Measurements from ENCODE around the gene CERS6. TPM values are rescaled to one million over a fixed set of nuclear protein-coding genes. Genes with fewer than 3 reads are reported as not detected.
A peak's percentile ranks its signal among the peaks of the same experiment; 100 is the strongest.

The CERS6 gene
- total RNA-seq, 4 donors from 2014 or later = 45.0 to 61.2 (median 56.4) TPM

DNA sequence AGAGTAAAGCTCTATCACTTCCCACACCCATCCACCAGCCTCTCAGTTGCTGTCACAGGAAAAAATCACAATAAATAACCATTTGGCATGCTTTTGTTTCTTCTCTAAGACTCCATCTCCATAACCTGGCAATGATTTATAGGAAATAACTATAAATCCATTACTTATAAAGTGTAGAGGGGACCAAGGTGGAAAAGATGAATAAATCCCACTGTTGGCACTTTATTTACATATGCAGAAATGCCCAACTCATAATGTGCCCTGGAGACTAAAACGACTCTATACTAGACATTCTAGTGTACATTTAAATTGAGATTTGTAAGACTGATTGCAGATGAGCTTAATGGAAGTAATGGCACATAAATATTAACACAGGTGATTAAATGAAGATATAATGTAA is 338.9 kb downstream of the CERS6 start:
- no peak for ATAC-seq
- H3K27ac ChIP-seq = no peak overlapping the region
- H3K36me3 ChIP-seq = no peaks in the 10 kb centered on the region
- H3K27me3 ChIP-seq = no peaks in the 10 kb centered on the region
- TF ChIP-seq, protein P1, sequence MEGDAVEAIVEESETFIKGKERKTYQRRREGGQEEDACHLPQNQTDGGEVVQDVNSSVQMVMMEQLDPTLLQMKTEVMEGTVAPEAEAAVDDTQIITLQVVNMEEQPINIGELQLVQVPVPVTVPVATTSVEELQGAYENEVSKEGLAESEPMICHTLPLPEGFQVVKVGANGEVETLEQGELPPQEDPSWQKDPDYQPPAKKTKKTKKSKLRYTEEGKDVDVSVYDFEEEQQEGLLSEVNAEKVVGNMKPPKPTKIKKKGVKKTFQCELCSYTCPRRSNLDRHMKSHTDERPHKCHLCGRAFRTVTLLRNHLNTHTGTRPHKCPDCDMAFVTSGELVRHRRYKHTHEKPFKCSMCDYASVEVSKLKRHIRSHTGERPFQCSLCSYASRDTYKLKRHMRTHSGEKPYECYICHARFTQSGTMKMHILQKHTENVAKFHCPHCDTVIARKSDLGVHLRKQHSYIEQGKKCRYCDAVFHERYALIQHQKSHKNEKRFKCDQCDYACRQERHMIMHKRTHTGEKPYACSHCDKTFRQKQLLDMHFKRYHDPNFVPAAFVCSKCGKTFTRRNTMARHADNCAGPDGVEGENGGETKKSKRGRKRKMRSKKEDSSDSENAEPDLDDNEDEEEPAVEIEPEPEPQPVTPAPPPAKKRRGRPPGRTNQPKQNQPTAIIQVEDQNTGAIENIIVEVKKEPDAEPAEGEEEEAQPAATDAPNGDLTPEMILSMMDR (IDR thresholded peaks at IDR 0.05) = no peak
- no peak for TF ChIP-seq POLR2AphosphoS5 (IDR thresholded peaks at IDR 0.05)
- no peak for TF ChIP-seq EP300 (IDR thresholded peaks at IDR 0.05)
- TF ChIP-seq POLR2A (IDR thresholded peaks at IDR 0.05) = no peak
- WGBS, 2 donors (ENCODE audit: low coverage in 1 of 2) = 14 to 47% methylated on average over 1 of the region's 1 CpG
- no peak overlapping the region for H3K4me3 ChIP-seq
- no peaks in the 10 kb centered on the region for H3K9me3 ChIP-seq
- no peaks in the 10 kb centered on the region for H3K4me1 ChIP-seq

DNA sequence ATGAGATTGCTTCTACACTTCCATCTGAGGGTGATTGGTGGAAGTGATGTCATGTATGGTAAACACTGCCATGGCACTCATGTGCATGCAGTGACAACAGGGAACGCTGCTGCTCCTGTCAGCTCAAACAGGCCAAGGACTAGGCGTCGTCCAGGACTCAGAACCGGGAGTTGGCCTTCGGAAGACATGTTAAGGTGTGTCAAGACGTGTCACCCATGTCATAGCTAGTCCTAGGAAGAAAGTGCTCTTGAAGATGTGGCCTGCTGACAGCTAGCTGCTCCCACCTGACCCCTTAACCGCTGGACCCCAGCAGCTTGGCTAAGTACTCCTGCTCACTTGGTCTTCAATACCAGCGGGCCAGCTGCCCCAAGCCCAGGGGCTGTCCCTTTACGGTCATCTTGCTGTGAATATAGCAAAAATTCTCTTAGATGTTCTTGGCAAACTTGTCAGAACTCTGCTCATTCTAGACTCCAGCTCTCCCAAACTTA is 340.1 kb downstream of the CERS6 start:
- no peaks in the 10 kb centered on the region for H3K4me1 ChIP-seq
- H3K9me3 ChIP-seq = no peaks in the 10 kb centered on the region
- TF ChIP-seq POLR2A (IDR thresholded peaks at IDR 0.05) (no peak), EP300 (IDR thresholded peaks at IDR 0.05) (no peak), POLR2AphosphoS5 (IDR thresholded peaks at IDR 0.05) (no peak)
- TF ChIP-seq, protein P1 (IDR thresholded peaks at IDR 0.05) = no peak
- H3K36me3 ChIP-seq = no peaks in the 10 kb centered on the region
- WGBS, 2 donors (ENCODE audit: low coverage in 1 of 2) = 80% methylated on average over 1 of the region's 9 CpGs
- peak overlapping the region in 2 of 4 donors; percentile 17 to 65 for H3K27ac ChIP-seq
- ATAC-seq = no peak
- H3K27me3 ChIP-seq = no peaks in the 10 kb centered on the region
- H3K4me3 ChIP-seq = no peak overlapping the region

DNA sequence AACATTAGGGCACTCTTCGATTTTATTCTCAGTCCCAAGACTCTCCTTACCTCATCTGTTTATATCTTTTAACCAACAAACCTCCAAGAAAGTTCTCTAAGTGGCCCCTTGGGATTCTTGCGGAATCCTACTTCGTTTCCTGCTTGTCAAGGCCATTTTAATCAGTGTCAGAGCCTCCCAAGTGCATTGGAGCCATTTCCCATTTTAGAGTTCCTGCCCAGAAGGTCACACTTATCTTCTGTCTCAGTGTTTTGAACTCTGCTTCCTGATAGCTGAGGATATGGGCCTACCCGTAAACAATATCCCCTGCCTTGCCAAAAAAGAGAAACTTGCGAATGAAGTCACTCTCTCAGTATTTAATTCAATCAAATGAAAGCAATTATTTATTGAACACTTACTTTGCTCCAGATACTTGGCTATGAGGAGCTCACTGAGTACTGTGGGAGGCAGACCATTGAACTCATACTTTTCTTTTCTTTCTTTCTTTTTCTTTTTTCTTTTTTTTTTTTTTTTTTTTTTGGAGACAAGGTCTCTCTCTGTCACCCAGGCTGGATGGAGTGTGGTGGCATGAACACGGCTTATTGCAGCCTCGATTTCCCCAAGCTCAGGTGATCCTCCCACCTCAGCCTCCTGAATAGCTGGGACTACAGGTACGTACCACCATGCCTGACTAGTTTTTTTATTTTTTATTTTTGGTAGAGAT is 340.7 kb downstream of the CERS6 start:
- ATAC-seq = no peak
- Histone ChIP-seq H3K4me3 (no peak overlapping the region), H3K4me1 (no peaks in the 10 kb centered on the region), H3K36me3 (no peaks in the 10 kb centered on the region), H3K27me3 (no peaks in the 10 kb centered on the region), H3K27ac (peak overlapping the region in 2 of 4 donors; percentile 17 to 65), H3K9me3 (no peaks in the 10 kb centered on the region)
- TF ChIP-seq POLR2AphosphoS5 (IDR thresholded peaks at IDR 0.05) = peak; percentile 16
- TF ChIP-seq, protein P1 (IDR thresholded peaks at IDR 0.05) = no peak
- WGBS, 2 donors (ENCODE audit: low coverage in 1 of 2) = 67 to 73% methylated on average over 7 to 8 of the region's 8 CpGs

DNA sequence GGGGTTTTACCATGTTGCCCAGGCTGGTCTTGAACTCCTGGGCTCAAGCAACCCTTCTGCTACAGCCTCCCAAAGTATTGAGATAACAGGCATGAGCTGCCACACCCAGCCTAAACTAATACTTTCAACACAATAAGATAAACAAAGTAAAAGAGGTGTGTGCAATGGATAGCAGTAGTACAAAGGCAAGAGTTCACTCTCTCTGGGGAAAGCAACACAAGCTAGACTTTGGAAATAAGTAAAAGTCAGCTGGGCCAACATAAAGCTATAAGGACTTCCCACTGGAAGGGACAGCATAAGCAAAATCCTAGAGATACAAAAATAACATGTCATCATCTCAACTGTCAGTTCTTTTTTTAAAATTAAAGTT is 341.2 kb downstream of the CERS6 start:
- TF ChIP-seq EP300 (IDR thresholded peaks at IDR 0.05) (no peak), POLR2A (IDR thresholded peaks at IDR 0.05) (no peak), POLR2AphosphoS5 (IDR thresholded peaks at IDR 0.05) (no peak)
- TF ChIP-seq, protein P1 (IDR thresholded peaks at IDR 0.05) = no peak
- H3K27ac ChIP-seq = no peak overlapping the region
- no peaks in the 10 kb centered on the region for H3K9me3 ChIP-seq
- no peaks in the 10 kb centered on the region for H3K4me1 ChIP-seq
- ATAC-seq = no peak
- no peak overlapping the region for H3K4me3 ChIP-seq
- no peaks in the 10 kb centered on the region for H3K27me3 ChIP-seq
- no peaks in the 10 kb centered on the region for H3K36me3 ChIP-seq
